Upper lobe of left lung (tissue), 6 donors: ENCODE measurements around the gene U2AF2. TPM values are rescaled to one million over a fixed set of nuclear protein-coding genes. Genes with fewer than 3 reads are reported as not detected.
"Not testable (repeated sequence)": the region's sequence is repeated elsewhere in the genome, so short reads cannot be mapped to it uniquely, and the experiment has no call there.

Experiments used
- ATAC-seq, 2 donors: fragments of 200-7000 bp; cut with Tn5 transposase; one replicate each; pipeline ENCODE4 v1.9.1; 2022; ENCODE audit warnings: mild to moderate bottlenecking in 2 of 2, moderate library complexity in 2 of 2; ENCODE audit not compliant: low FRiP score in 2 of 2
- DNase-seq, 2 donors: peaks; one replicate each; pipeline ENCODE4 v3.0.0-alpha.2; 2019 to 2020
- H3K27ac ChIP-seq, 4 donors: fragments of 200-600 bp; sonication (generic); one replicate each; pipeline ENCODE4 v1.5.1; 2016 to 2019
- H3K27me3 ChIP-seq, 4 donors: fragments of 200-600 bp; sonication (generic); one replicate each; pipeline ENCODE4 v1.5.1; 2017 to 2019
- H3K36me3 ChIP-seq, 4 donors: fragments of 200-600 bp; sonication (generic); one replicate each; pipeline ENCODE4 v1.5.1; 2016 to 2019
- H3K4me1 ChIP-seq, 4 donors: fragments of 200-600 bp; sonication (generic); one replicate each; pipeline ENCODE4 v1.5.1; 2018 to 2019
- H3K4me3 ChIP-seq, 4 donors: fragments of 200-600 bp; sonication (generic); one replicate each; pipeline ENCODE4 v1.5.1; 2017 to 2019; ENCODE audit warnings: mild to moderate bottlenecking in 2 of 4, moderate library complexity in 1 of 4
- H3K9me3 ChIP-seq, 4 donors: fragments of 200-600 bp; sonication (generic); one replicate each; pipeline ENCODE4 v1.5.1; 2018 to 2019
- CTCF ChIP-seq, 6 experiments: fragments of 450-650 bp in 4 of 6; fragments of 200-600 bp in 2 of 6; sonication (generic) in 2 of 6; IDR thresholded peaks; one replicate each; pipeline ENCODE4 v1.5.1; 2016 to 2019; ENCODE audit warnings: antibody characterized with exemption in 6 of 6
- EP300 ChIP-seq, 4 donors: sonication (generic); formaldehyde crosslinking; IDR thresholded peaks; one replicate each; pipeline ENCODE4 v1.5.1; 2017; ENCODE audit warnings: antibody characterized with exemption in 4 of 4, control low read depth in 2 of 4
- POLR2A ChIP-seq, 4 donors: fragments of 450-650 bp; IDR thresholded peaks; one replicate each; pipeline ENCODE4 v1.5.1; 2016 to 2017; ENCODE audit warnings: antibody characterized with exemption in 4 of 4, mild to moderate bottlenecking in 2 of 4
- POLR2AphosphoS5 ChIP-seq, 2 donors: sonication (generic); formaldehyde crosslinking; IDR thresholded peaks; one replicate each; pipeline ENCODE4 v1.5.1; 2017; ENCODE audit warnings: antibody characterized with exemption in 2 of 2
- WGBS, 2 donors: methylation state at CpG; one replicate each; pipeline ENCODE4 v1.1.5; 2017 to 2018; 5-methylcytosine and 5-hydroxymethylcytosine counted together
- total RNA-seq, 6 donors: library from RNA; depleted of rRNA in 4 of 6; stranded (reverse); fragments of >200 nt in 4 of 6; gene quantifications; one replicate each; pipeline versions ENCODE4 v1.1.0 to v1.2.1, GENCODE V29; 2016 to 2021
- donor health status: DM: no; HTN: no; CAD: no; lungs with moderate emphysema.
- donor health status: DM: no; HTN: yes; CAD: no; lungs with severe emphysema.

Gene U2AF2
- total RNA-seq, 6 donors from 2014 or later, result 57.7 to 294 (median 157) TPM

GRCh38 chr19:55712804-55713631, 58.2 kb downstream of the U2AF2 start:
- TF ChIP-seq CTCF (IDR thresholded peaks at IDR 0.05), result no peak
- Histone ChIP-seq H3K9me3 (no peaks in the 10 kb centered on the region), H3K4me1 (no peaks in the 10 kb centered on the region), H3K4me3 (no peak overlapping the region), H3K27me3 (no peaks in the 10 kb centered on the region), H3K27ac (no peak overlapping the region), H3K36me3 (no peaks in the 10 kb centered on the region)
- no peak for DNase-seq
- WGBS, 2 donors, result 86 to 91% methylated on average over 2 of the region's 3 CpGs
- no peak for ATAC-seq

- Histone ChIP-seq H3K36me3 (no peaks in the 10 kb centered on the region), H3K27ac (no peak overlapping the region), H3K4me1 (no peaks in the 10 kb centered on the region), H3K27me3 (no peaks in the 10 kb centered on the region), H3K9me3 (peaks cover 0 to 6% (median 4%) of the 10 kb centered on the region in 4 donors), H3K4me3 (no peak overlapping the region)
- no peak for DNase-seq
- WGBS, 2 donors, result 82 to 86% methylated on average over 11 to 15 of the region's 15 CpGs
- ATAC-seq, result no peak
- no peak for TF ChIP-seq POLR2AphosphoS5 (IDR thresholded peaks at IDR 0.05)
- TF ChIP-seq POLR2A (IDR thresholded peaks at IDR 0.05), result no peak
- no peak for TF ChIP-seq CTCF (IDR thresholded peaks at IDR 0.05)
- TF ChIP-seq EP300 (IDR thresholded peaks at IDR 0.05), result no peak
Observed at GRCh38 chr19:55716531-55716930, 61.7 kb downstream of the U2AF2 start.

- TF ChIP-seq POLR2A (IDR thresholded peaks at IDR 0.05), result no peak
- no peak for TF ChIP-seq POLR2AphosphoS5 (IDR thresholded peaks at IDR 0.05)
- TF ChIP-seq CTCF (IDR thresholded peaks at IDR 0.05), result no peak
- no peak for TF ChIP-seq EP300 (IDR thresholded peaks at IDR 0.05)
- H3K4me1 ChIP-seq, result no peaks in the 10 kb centered on the region
- no peak overlapping the region for H3K4me3 ChIP-seq
- H3K27ac ChIP-seq, result no peak overlapping the region
- DNase-seq, result no peak
- H3K9me3 ChIP-seq, result peaks cover 0 to 10% (median 5%) of the 10 kb centered on the region in 4 donors
- H3K36me3 ChIP-seq, result no peaks in the 10 kb centered on the region
- 71 to 73% methylated on average over 11 of the region's 11 CpGs for WGBS, 2 donors
- no peak for ATAC-seq
- no peaks in the 10 kb centered on the region for H3K27me3 ChIP-seq
Observed at GRCh38 chr19:55717251-55717650, 62.4 kb downstream of the U2AF2 start.

- not testable (repeated sequence) for H3K4me3 ChIP-seq, ATAC-seq, H3K27me3 ChIP-seq, H3K36me3 ChIP-seq, DNase-seq, H3K9me3 ChIP-seq, H3K4me1 ChIP-seq, H3K27ac ChIP-seq
- 35 to 44% methylated on average over 13 of the region's 13 CpGs for WGBS, 2 donors
Observed at GRCh38 chr19:55717879-55718711, 63.3 kb downstream of the U2AF2 start.

GRCh38 chr19:55720214-55720746, 65.4 kb downstream of the U2AF2 start:
- Histone ChIP-seq H3K9me3 (peaks cover 0 to 10% (median 5%) of the 10 kb centered on the region in 4 donors), H3K36me3 (no peaks in the 10 kb centered on the region), H3K4me3 (no peak overlapping the region), H3K27ac (no peak overlapping the region), H3K4me1 (no peaks in the 10 kb centered on the region), H3K27me3 (no peaks in the 10 kb centered on the region)
- TF ChIP-seq EP300 (IDR thresholded peaks at IDR 0.05) (no peak), POLR2AphosphoS5 (IDR thresholded peaks at IDR 0.05) (no peak), POLR2A (IDR thresholded peaks at IDR 0.05) (no peak), CTCF (IDR thresholded peaks at IDR 0.05) (no peak)
- WGBS, 2 donors, result 58 to 61% methylated on average over 5 of the region's 5 CpGs
- DNase-seq (no peak), ATAC-seq (no peak)
